C4-2B (cell line): ENCODE results near the gene WNT10A.

Experiments
- ZFX ChIP-seq: fragments of 450-650 bp; IDR thresholded peaks from 2 replicates; pipeline ENCODE4 v1.6.1; 2017
- TF ChIP-seq, protein P1 (sequence below): fragments of 450-650 bp; conservative IDR thresholded peaks from 2 replicates; pipeline ENCODE4 v1.5.1; 2017; ENCODE audit warnings: mild to moderate bottlenecking

DNA sequence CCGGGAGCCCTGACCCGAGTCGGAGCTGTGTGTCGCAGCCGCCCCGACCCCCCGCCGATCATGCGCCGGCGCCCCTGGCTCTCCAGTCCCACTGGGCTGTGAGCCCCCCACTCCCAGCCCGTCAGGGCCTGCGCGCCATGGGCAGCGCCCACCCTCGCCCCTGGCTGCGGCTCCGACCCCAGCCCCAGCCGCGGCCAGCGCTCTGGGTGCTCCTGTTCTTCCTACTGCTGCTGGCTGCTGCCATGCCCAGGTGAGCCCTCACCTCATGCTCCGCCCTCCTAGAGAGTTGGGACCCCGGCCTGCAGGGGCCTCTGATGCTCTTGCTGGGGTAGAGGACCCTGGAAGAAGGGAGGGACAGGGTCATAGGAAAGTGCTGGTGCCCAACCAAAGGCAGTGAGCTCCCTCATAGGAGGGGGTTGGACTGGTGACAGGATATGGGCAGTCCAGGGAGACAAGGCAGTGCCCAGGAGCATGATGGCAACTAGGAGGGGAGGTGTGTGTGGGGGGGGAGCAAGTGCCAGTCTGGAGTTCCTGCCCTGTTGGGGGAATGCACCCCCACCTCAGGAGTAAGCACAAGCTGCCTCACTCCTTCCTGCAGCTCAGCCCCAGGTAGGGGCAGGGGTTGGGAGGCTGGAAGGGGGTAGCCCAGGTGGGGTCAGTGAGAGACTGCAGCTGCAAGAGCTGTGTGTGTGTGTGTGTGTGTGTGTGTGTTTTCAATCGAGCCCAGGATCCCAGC, 375 bp downstream of the WNT10A start:
- TF ChIP-seq, protein P1, sequence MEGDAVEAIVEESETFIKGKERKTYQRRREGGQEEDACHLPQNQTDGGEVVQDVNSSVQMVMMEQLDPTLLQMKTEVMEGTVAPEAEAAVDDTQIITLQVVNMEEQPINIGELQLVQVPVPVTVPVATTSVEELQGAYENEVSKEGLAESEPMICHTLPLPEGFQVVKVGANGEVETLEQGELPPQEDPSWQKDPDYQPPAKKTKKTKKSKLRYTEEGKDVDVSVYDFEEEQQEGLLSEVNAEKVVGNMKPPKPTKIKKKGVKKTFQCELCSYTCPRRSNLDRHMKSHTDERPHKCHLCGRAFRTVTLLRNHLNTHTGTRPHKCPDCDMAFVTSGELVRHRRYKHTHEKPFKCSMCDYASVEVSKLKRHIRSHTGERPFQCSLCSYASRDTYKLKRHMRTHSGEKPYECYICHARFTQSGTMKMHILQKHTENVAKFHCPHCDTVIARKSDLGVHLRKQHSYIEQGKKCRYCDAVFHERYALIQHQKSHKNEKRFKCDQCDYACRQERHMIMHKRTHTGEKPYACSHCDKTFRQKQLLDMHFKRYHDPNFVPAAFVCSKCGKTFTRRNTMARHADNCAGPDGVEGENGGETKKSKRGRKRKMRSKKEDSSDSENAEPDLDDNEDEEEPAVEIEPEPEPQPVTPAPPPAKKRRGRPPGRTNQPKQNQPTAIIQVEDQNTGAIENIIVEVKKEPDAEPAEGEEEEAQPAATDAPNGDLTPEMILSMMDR: no peak
- TF ChIP-seq ZFX: no peak
